SK-N-SH (cell line): ENCODE measurements around the gene MAGI3. TPM values are rescaled to one million over a fixed set of nuclear protein-coding genes. Genes with fewer than 3 reads are reported as not detected.

Source experiments
- CTCF ChIA-PET: fragments of 300-600, 350-600 bp; formaldehyde crosslinking; extraction: SDS; loops from one replicate; lab custom pipeline; 2021; lab: Yijun Ruan, JAX
- POLR2A ChIA-PET: fragments of 350-600 bp; sonication (Branson Sonifier 250); formaldehyde crosslinking; extraction: SDS; loops from one replicate; lab custom pipeline; 2020; ENCODE audit warnings: antibody characterized with exemption, inconsistent platforms; lab: Yijun Ruan, JAX
- DNase-seq: peaks from one replicate; pipeline ENCODE4 v3.0.0; 2012
- H2AFZ ChIP-seq: fragments of 200-600 bp; sonication (generic); 2 replicates; pipeline ENCODE4 v1.8.1; 2016; ENCODE audit warnings: antibody characterized with exemption, mild to moderate bottlenecking, low read depth
- H3F3A ChIP-seq: fragments of 200-600 bp; sonication (generic); replicated peaks from 2 replicates; pipeline ENCODE3; 2016; ENCODE audit warnings: antibody characterized with exemption, mild to moderate bottlenecking; ENCODE audit not compliant: insufficient read depth
- H3K27ac ChIP-seq, 2 experiments: fragments of 200-500 bp in 1 of 2; fragments of 200-600 bp in 1 of 2; sonication (Bioruptor generic) in 1 of 2; sonication (generic), shearing (Covaris generic) in 1 of 2; 2 replicates each; pipeline versions ENCODE4 v1.5.1 to v1.6.1; 2014 to 2016; ENCODE audit warnings: low read depth in 2 of 2, inconsistent platforms in 1 of 2, low read length in 1 of 2, mild to moderate bottlenecking in 1 of 2, mixed read lengths in 1 of 2
- H3K27me3 ChIP-seq: fragments of 200-600 bp; sonication (generic), shearing (Covaris generic); 2 replicates; pipeline ENCODE4 v1.6.1; 2016; ENCODE audit warnings: mixed run types; ENCODE audit not compliant: insufficient read depth
- H3K36me3 ChIP-seq, 2 experiments: fragments of 200-500 bp in 1 of 2; fragments of 200-600 bp in 1 of 2; sonication (Bioruptor generic) in 1 of 2; sonication (generic) in 1 of 2; replicated peaks in 1 of 2; 2 replicates each; pipeline versions ENCODE3 to v1.5.1; 2014 to 2016; ENCODE audit warnings: low read length in 1 of 2, mild to moderate bottlenecking in 1 of 2; ENCODE audit not compliant: insufficient read depth in 2 of 2, control insufficient read depth in 1 of 2
- H3K4me1 ChIP-seq, 2 experiments: fragments of 200-500 bp in 1 of 2; fragments of 200-600 bp in 1 of 2; sonication (Bioruptor generic) in 1 of 2; sonication (generic), shearing (Covaris generic) in 1 of 2; 2 replicates each; pipeline versions ENCODE4 v1.5.1 to v1.6.1; 2014 to 2016; ENCODE audit warnings: low read depth in 1 of 2, low read length in 1 of 2, mixed run types in 1 of 2; ENCODE audit not compliant: insufficient read depth in 2 of 2, control insufficient read depth in 1 of 2
- H3K4me2 ChIP-seq: fragments of 200-600 bp; sonication (generic), shearing (Covaris generic); 2 replicates; pipeline ENCODE4 v1.6.1; 2017; ENCODE audit warnings: mixed run types
- H3K4me3 ChIP-seq, 2 experiments: fragments of 200-500 bp in 1 of 2; fragments of 200-600 bp in 1 of 2; sonication (Bioruptor generic) in 1 of 2; sonication (generic), shearing (Covaris generic) in 1 of 2; 2 replicates each; pipeline versions ENCODE4 v1.5.1 to v1.8.1; 2014 to 2016; ENCODE audit warnings: low read depth in 2 of 2, inconsistent platforms in 1 of 2, low read length in 1 of 2, mild to moderate bottlenecking in 1 of 2, mixed read lengths in 1 of 2, moderate library complexity in 1 of 2
- H3K79me2 ChIP-seq: fragments of 200-600 bp; sonication (generic); 2 replicates; pipeline ENCODE4 v1.8.1; 2017; ENCODE audit warnings: mild to moderate bottlenecking; ENCODE audit not compliant: insufficient read depth
- H3K9ac ChIP-seq: fragments of 200-600 bp; sonication (generic); 2 replicates; pipeline ENCODE4 v1.6.1; 2017; ENCODE audit warnings: mixed run types
- H3K9me2 ChIP-seq: fragments of 200-600 bp; sonication (generic); 2 replicates; pipeline ENCODE4 v1.6.1; 2017; ENCODE audit warnings: mixed run types
- H3K9me3 ChIP-seq: fragments of 200-600 bp; sonication (generic); 2 replicates; pipeline ENCODE4 v1.6.1; 2017; ENCODE audit warnings: mixed run types, mild to moderate bottlenecking, moderate library complexity
- H4K20me1 ChIP-seq: fragments of 200-600 bp; sonication (generic); 2 replicates; pipeline ENCODE4 v1.6.1; 2017; ENCODE audit warnings: mild to moderate bottlenecking, mixed run types; ENCODE audit not compliant: insufficient read depth
- EZH2phosphoT487 ChIP-seq: fragments of 200-600 bp; sonication (generic); IDR thresholded peaks from 2 replicates; pipeline ENCODE4 v1.6.1; 2017; ENCODE audit warnings: low read depth, mixed run types, mild to moderate bottlenecking, antibody characterized with exemption, moderate library complexity, borderline replicate concordance
- FOXJ3 ChIP-seq: sonication (generic); formaldehyde crosslinking; IDR thresholded peaks from 2 replicates; pipeline ENCODE4 v1.5.1; 2020; ENCODE audit warnings: mild to moderate bottlenecking, missing genetic modification reagents
- GABPA ChIP-seq: IDR thresholded peaks from 2 replicates; pipeline ENCODE4 v1.4.0; 2012; ENCODE audit warnings: low read depth, mild to moderate bottlenecking
- IRF3 ChIP-seq: fragments of 150-350 bp; IDR thresholded peaks from 2 replicates; pipeline ENCODE4 v1.6.1; 2016; ENCODE audit warnings: mild to moderate bottlenecking, low read depth, low read length
- MAX ChIP-seq: IDR thresholded peaks from 2 replicates; pipeline ENCODE4 v1.4.0; 2012; ENCODE audit warnings: low read depth
- POLR2AphosphoS5 ChIP-seq: IDR thresholded peaks from 2 replicates; pipeline ENCODE4 v1.6.1; 2012; ENCODE audit warnings: low read depth, low read length
- RAD21 ChIP-seq: IDR thresholded peaks from 2 replicates; pipeline ENCODE4 v1.6.1; 2012; ENCODE audit warnings: mild to moderate bottlenecking, low read length
- REST ChIP-seq: IDR thresholded peaks from 2 replicates; pipeline ENCODE4 v1.6.1; 2012; ENCODE audit warnings: mild to moderate bottlenecking, low read depth, low read length, moderate library complexity
- RFX5 ChIP-seq: IDR thresholded peaks from 2 replicates; pipeline ENCODE4 v1.6.1; 2012; ENCODE audit warnings: mild to moderate bottlenecking, improper control_type of control experiment, low read length
- RXRA ChIP-seq: IDR thresholded peaks from 2 replicates; pipeline ENCODE4 v1.4.0; 2012; ENCODE audit warnings: low read depth, mild to moderate bottlenecking, borderline replicate concordance
- TAF1 ChIP-seq: IDR thresholded peaks from 2 replicates; pipeline ENCODE4 v1.6.1; 2012; ENCODE audit warnings: low read depth, mild to moderate bottlenecking, low read length, moderate library complexity, borderline replicate concordance
- USF1 ChIP-seq: IDR thresholded peaks from 2 replicates; pipeline ENCODE4 v1.4.0; 2012; ENCODE audit warnings: low read depth, borderline replicate concordance
- USF2 ChIP-seq: fragments of 150-350 bp; IDR thresholded peaks from 2 replicates; pipeline ENCODE4 v1.6.1; 2017; ENCODE audit warnings: antibody characterized with exemption, low read length, low read depth, borderline replicate concordance
- WGBS: methylation state at CpG from one replicate; pipeline ENCODE4 v1.1.6; 2017; ENCODE audit warnings: low lambda C conversion rate; 5-methylcytosine and 5-hydroxymethylcytosine counted together
- polyA plus RNA-seq, 3 experiments: library from polyadenylated mRNA; depleted of rRNA; stranded (reverse); fragments of >200 nt; gene quantifications; 2 replicates each; pipeline ENCODE4 v1.2.3, GENCODE V29; 2012
- TF ChIP-seq, protein P1 (sequence below): fragments of 200-600 bp; sonication (generic); IDR thresholded peaks from 2 replicates; pipeline ENCODE4 v1.6.1; 2017; ENCODE audit warnings: antibody characterized with exemption, mild to moderate bottlenecking, moderate library complexity

Gene MAGI3
- polyA plus RNA-seq, 1 of the 3 experiments (the other 2 are of a cell fraction): 2.9 TPM

DNA sequence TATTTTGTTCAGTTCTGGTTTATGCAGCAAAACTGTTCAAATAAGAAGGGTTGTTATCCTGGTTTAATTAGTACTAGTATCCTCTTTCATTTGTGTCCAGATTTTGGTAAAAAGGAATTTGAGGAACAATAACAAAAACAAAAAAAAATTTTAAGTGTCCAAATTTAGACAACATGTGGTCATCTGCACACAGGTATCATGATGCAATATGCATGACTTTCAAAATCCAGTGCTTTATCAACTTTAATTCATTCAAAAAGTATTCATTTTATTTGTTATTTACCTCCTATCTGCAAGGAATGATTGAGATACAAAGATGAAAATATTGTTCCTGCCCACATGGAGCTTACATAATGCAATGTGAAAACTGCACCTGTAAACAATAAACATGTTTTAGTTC lies 16.7 kb upstream of the MAGI3 start:
- CTCF ChIA-PET: no interaction called here
- DNase-seq: no peak
- H3K27ac ChIP-seq: no peak overlapping the region
- no peak overlapping the region for H2AFZ ChIP-seq
- no peaks in the 10 kb centered on the region for H3K79me2 ChIP-seq
- H3K4me1 ChIP-seq: no peaks in the 10 kb centered on the region
- H3K27me3 ChIP-seq: no peaks in the 10 kb centered on the region
- H3K36me3 ChIP-seq: no peaks in the 10 kb centered on the region
- H3K4me2 ChIP-seq: no peak overlapping the region
- H3K9me2 ChIP-seq: no peaks in the 10 kb centered on the region
- TF ChIP-seq USF2 (no peak), USF1 (no peak), TAF1 (no peak), MAX (no peak), RXRA (no peak), RFX5 (no peak), IRF3 (no peak), EZH2phosphoT487 (no peak)
- TF ChIP-seq, all 33 proteins: peak for 0
- POLR2A ChIA-PET: no interaction called here
- Histone ChIP-seq H3F3A (no peaks in the 10 kb centered on the region), H4K20me1 (no peaks in the 10 kb centered on the region), H3K4me3 (no peak overlapping the region), H3K9ac (no peak overlapping the region), H3K9me3 (no peaks in the 10 kb centered on the region)

DNA sequence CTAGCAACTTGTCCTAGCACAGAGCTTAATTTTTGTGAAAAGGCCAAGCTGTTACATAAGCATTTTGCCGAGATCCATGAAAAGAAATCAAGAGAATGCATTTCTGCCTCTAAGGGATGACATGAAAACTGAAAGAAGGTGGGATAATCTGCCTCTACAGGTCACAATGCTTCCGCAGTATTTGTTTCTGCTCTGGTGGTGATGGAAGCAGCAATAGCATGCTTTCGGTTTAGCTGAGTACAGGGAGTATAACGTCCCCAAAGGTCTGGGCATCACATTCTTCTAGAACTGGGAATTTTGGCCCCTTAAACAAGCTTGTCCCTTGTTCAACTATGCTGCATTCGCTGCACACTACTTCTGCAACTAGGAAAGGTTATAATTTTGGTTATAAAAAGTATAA lies 14.4 kb upstream of the MAGI3 start:
- Histone ChIP-seq H3K27ac (no peak overlapping the region), H4K20me1 (no peaks in the 10 kb centered on the region), H3K4me1 (no peaks in the 10 kb centered on the region), H3F3A (no peaks in the 10 kb centered on the region), H2AFZ (no peak overlapping the region), H3K4me3 (no peak overlapping the region), H3K9me3 (no peaks in the 10 kb centered on the region), H3K27me3 (no peaks in the 10 kb centered on the region), H3K79me2 (no peaks in the 10 kb centered on the region), H3K9ac (no peak overlapping the region), H3K36me3 (no peaks in the 10 kb centered on the region), H3K9me2 (no peaks in the 10 kb centered on the region), H3K4me2 (no peak overlapping the region)
- WGBS: 87% methylated on average over 5 of the region's 5 CpGs
- DNase-seq: no peak
- ChIA-PET CTCF (interaction anchor here (0.6 to 1.4 kb wide), 3 partner anchors 12 to 303 kb away, joined by 3 to 4 read pairs (median 3); partner anchors contain the start of gene LRIG2), POLR2A (no interaction called here)
- TF ChIP-seq POLR2AphosphoS5 (no peak), IRF3 (no peak), REST (no peak), FOXJ3 (CRISPR knock-in tag) (no peak), USF2 (no peak), RAD21 (no peak), GABPA (no peak), USF1 (no peak)
- TF ChIP-seq, protein P1, sequence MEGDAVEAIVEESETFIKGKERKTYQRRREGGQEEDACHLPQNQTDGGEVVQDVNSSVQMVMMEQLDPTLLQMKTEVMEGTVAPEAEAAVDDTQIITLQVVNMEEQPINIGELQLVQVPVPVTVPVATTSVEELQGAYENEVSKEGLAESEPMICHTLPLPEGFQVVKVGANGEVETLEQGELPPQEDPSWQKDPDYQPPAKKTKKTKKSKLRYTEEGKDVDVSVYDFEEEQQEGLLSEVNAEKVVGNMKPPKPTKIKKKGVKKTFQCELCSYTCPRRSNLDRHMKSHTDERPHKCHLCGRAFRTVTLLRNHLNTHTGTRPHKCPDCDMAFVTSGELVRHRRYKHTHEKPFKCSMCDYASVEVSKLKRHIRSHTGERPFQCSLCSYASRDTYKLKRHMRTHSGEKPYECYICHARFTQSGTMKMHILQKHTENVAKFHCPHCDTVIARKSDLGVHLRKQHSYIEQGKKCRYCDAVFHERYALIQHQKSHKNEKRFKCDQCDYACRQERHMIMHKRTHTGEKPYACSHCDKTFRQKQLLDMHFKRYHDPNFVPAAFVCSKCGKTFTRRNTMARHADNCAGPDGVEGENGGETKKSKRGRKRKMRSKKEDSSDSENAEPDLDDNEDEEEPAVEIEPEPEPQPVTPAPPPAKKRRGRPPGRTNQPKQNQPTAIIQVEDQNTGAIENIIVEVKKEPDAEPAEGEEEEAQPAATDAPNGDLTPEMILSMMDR: no peak
